ENCODE results near the gene DHX8.

- TF ChIP-seq, protein P1, sequence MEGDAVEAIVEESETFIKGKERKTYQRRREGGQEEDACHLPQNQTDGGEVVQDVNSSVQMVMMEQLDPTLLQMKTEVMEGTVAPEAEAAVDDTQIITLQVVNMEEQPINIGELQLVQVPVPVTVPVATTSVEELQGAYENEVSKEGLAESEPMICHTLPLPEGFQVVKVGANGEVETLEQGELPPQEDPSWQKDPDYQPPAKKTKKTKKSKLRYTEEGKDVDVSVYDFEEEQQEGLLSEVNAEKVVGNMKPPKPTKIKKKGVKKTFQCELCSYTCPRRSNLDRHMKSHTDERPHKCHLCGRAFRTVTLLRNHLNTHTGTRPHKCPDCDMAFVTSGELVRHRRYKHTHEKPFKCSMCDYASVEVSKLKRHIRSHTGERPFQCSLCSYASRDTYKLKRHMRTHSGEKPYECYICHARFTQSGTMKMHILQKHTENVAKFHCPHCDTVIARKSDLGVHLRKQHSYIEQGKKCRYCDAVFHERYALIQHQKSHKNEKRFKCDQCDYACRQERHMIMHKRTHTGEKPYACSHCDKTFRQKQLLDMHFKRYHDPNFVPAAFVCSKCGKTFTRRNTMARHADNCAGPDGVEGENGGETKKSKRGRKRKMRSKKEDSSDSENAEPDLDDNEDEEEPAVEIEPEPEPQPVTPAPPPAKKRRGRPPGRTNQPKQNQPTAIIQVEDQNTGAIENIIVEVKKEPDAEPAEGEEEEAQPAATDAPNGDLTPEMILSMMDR (IDR thresholded peaks at IDR 0.05): no peak
- TF ChIP-seq POLR2A (IDR thresholded peaks at IDR 0.05): no peak
Measured at GRCh38 chr17:43443381-43443780, 40.4 kb upstream of the DHX8 start.
